Mucosa of descending colon (tissue), 3 donors: Measurements from ENCODE around the gene TAS1R1. TPM values are rescaled to one million over a fixed set of nuclear protein-coding genes. Genes with fewer than 3 reads are reported as not detected.

Source experiments
- ATAC-seq: fragments of 200-7000 bp; cut with Tn5 transposase; one replicate; pipeline ENCODE4 v1.9.1; 2020; ENCODE audit warnings: mild to moderate bottlenecking, moderate library complexity
- DNase-seq, 3 donors: peaks; one replicate each; pipeline ENCODE4 v3.0.0-alpha.2; 2020
- H3K36me3 ChIP-seq: fragments of 200-600 bp; one replicate; pipeline ENCODE4 v1.8.0; 2021; ENCODE audit warnings: low read depth, mild to moderate bottlenecking
- H3K4me1 ChIP-seq: fragments of 200-600 bp; one replicate; pipeline ENCODE4 v1.8.0; 2021; ENCODE audit warnings: low read depth, mild to moderate bottlenecking
- H3K4me3 ChIP-seq: fragments of 200-600 bp; one replicate; pipeline ENCODE4 v1.8.0; 2021; ENCODE audit warnings: mild to moderate bottlenecking
- H3K9me3 ChIP-seq: fragments of 200-600 bp; one replicate; pipeline ENCODE4 v1.8.0; 2021; ENCODE audit warnings: mild to moderate bottlenecking
- intact Hi-C, 2 donors: fragments of 100-400 bp; cut with DNase I in 1 of 2; cut with micrococcal nuclease in 1 of 2; formaldehyde crosslinking; loops; one replicate each; pipeline versions ENCODE4 v1.11.0 to v1.11.1; 2022; cut with DNase I, micrococcal nuclease
- total RNA-seq, 3 donors: library from RNA; stranded (reverse); fragmentation: NEBNext Ultra II Directional in 2 of 3; extraction: Animal tissue kit (Norgen Biotek cat#: 25700) in 2 of 3; gene quantifications; one replicate each; pipeline versions ENCODE4 v1.2.1 to v1.2.4, GENCODE V29; 2021 to 2023
- TF ChIP-seq, protein P1 (sequence below): fragments of 200-600 bp; IDR thresholded peaks from one replicate; pipeline ENCODE4 v1.8.0; 2022; ENCODE audit warnings: antibody characterized with exemption, mild to moderate bottlenecking
- donor health status: DM: no; HTN: no; CAD: no; lungs with moderate emphysema.
- donor health status: DM: no; HTN: no; CAD: no.
- donor health status: DM: no; HTN: yes; CAD: no.

Gene TAS1R1
- total RNA-seq, 3 donors from 2014 or later, result 0.13 to 0.14 TPM; not detected in 1

DNA sequence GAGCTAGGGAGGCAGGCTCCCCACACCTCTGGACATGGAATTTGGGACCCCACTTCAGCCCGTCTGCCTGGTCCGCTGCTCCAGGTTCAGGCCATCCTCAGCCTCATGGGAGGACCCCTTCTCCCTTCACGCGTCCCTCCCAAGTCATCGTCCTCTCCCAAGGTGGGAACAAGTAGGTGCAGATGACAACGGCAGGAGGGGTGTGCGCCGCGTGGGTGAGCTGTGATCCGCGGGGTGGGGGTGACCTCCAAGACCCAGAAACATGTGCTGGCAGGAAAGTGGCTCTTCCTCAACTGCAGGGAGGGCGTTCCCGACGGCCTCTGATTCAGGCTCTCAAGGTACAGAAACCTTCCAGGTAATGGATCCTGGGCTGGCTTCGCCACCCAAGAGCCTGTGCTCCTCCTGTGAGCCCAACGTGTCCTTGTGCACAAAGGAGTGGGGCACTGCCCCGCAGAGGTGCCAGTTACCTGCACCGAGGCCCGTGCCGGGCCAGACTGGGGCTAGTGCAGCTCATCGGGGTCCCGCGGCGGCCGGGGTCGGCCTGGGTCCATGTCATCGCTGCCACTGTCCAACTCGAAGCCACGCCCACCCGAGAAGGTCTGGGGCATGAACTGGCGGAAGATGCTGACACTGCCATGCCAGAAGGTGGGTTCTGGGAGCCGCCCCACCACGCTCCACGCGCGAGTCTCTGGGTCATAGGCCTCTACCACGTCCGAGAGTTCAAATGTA, 37.9 kb downstream of the TAS1R1 start:
- Histone ChIP-seq H3K4me1 (no peaks in the 10 kb centered on the region), H3K36me3 (peaks cover 4% of the 10 kb centered on the region), H3K4me3 (no peak overlapping the region), H3K9me3 (no peaks in the 10 kb centered on the region)
- TF ChIP-seq, protein P1, sequence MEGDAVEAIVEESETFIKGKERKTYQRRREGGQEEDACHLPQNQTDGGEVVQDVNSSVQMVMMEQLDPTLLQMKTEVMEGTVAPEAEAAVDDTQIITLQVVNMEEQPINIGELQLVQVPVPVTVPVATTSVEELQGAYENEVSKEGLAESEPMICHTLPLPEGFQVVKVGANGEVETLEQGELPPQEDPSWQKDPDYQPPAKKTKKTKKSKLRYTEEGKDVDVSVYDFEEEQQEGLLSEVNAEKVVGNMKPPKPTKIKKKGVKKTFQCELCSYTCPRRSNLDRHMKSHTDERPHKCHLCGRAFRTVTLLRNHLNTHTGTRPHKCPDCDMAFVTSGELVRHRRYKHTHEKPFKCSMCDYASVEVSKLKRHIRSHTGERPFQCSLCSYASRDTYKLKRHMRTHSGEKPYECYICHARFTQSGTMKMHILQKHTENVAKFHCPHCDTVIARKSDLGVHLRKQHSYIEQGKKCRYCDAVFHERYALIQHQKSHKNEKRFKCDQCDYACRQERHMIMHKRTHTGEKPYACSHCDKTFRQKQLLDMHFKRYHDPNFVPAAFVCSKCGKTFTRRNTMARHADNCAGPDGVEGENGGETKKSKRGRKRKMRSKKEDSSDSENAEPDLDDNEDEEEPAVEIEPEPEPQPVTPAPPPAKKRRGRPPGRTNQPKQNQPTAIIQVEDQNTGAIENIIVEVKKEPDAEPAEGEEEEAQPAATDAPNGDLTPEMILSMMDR, result no peak
- intact Hi-C loops, result no loop called here
- no peak for ATAC-seq
- DNase-seq, result no peak

DNA sequence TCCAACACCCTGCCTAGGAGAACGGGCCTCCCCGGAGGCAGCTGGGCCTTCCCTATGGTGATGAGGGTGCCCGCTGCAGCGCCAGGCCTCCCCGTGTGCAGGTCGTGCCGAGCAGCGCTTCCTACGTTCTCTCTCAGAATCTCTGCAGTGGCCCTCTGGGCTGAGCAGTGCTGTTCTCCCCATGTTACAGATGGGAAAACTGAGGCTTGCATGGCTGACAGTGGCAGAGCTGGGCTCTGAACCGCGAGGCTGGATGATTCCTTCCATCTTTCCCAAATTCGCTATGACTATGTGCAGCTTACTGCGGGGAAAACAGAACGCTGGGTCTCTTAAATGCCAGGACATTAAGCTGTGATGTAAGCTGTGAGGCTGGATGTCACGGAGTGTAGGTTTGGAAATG, 38.7 kb downstream of the TAS1R1 start:
- DNase-seq (no peak), ATAC-seq (no peak)
- H3K4me3 ChIP-seq, result no peak overlapping the region
- intact Hi-C loops, result no loop called here
- TF ChIP-seq, protein P1, result no peak
- H3K9me3 ChIP-seq, result no peaks in the 10 kb centered on the region
- peaks cover 4% of the 10 kb centered on the region for H3K36me3 ChIP-seq
- H3K4me1 ChIP-seq, result no peaks in the 10 kb centered on the region

DNA sequence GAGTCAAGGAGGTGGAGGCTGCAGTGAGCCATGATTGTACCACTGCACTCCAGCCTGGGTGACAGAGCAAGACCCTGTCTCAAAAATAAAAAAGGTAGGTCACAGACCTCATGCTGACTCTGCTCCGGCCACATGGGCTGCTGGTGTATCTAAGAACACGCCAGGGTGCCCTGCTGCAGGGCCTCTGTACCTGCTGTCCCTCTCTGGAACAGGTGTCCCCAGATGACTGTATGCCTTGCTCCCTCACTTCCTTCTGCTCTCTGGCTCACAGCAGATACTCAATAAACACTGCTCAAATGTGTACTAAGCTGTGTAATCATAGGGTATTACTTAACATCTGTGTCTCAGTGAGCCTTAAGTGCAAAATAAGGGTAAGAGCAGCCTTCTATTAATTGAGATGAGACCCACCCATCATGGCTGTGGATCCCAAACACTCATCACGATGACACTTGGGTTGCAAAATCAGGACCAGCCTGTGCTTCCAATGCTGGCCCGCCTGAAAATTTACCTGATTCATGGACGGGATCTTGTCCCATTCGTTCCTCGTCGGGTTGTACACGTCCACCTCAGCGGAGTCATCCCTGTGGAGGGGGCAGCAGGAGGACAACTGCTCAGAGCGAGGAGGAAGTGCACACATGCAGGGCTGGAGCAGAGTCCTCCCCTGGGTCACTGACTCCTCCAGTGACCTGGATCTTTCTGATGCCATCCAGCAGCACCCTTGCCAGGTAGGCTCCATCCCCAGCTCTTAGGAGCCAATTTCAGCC, 40.1 kb downstream of the TAS1R1 start:
- H3K4me3 ChIP-seq, result no peak overlapping the region

DNA sequence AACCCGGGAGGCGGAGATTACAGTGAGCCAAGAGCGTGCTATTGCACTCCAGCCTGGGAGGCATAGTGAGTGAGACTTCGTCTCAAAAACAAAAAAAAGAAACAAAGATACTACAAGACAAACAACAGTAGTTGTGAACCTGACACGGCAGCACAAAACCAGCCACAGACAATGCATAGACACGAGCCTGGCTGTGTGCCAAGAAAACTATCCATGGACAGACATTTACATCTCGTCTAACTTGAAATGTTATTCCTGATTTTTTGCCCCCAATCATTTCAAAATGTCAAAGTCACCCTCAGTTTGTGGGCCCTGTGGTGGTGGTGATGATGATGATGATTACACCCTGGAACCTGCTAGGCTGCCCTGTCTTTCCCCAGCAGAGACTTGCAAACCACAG, 41.2 kb downstream of the TAS1R1 start:
- ATAC-seq (no peak), DNase-seq (no peak)
- Histone ChIP-seq H3K4me3 (no peak overlapping the region), H3K36me3 (no peaks in the 10 kb centered on the region), H3K4me1 (peaks cover 17% of the 10 kb centered on the region), H3K9me3 (no peaks in the 10 kb centered on the region)
- intact Hi-C loops, result no loop called here
- TF ChIP-seq, protein P1, result no peak

More for the DNA sequence above, 40.1 kb downstream of the TAS1R1 start:
- TF ChIP-seq, protein P1, result no peak
- Histone ChIP-seq H3K4me1 (peaks cover 12% of the 10 kb centered on the region), H3K9me3 (no peaks in the 10 kb centered on the region), H3K36me3 (peaks cover under 1% of the 10 kb centered on the region)
- intact Hi-C loops, result no loop called here
- DNase-seq (no peak), ATAC-seq (peak; percentile 53)

DNA sequence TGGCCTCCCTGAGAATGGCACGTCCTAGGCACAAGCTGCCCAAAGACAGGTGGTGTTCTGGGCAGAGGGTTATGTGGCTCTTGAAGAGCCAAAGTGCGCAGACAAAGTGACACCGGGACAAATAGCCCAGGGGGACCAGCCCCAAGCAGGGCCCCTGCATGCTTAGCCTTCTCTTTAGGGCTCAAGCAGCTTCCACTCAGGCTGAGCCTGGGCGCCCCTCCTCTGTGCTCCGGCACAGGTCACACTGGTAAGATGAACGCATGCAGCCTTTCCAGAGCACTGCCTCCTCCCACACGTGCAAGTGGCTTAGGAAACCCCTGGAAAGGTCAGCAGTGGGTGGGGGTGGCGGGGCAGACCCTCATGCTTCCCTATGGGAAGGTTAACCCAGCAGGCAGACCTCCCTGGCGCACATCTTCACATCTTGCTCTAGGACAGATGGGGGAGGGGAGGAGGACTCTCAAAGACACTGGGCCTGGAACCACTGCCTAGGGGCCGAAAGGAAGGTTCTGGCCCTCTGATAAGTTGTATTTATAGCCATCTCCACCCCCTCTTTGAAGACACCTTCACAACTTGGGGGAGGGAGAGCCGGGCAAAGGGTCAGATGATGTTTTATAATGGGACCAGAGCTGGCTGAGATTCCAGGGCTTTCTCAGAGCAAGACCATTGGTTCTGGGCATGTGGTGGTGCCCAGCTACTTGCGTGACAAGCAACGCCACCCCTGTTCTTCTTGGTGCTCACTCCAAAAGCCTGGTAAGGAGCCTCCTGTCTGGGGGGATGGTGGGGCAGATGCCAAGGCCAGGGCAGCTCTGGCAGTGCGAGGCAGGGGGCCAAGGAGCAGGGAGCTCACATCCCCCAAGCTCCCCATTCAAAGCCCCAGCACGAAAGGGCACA, 42.0 kb downstream of the TAS1R1 start:
- intact Hi-C loops, result no loop called here
- TF ChIP-seq, protein P1, result no peak
- H3K4me3 ChIP-seq, result no peak overlapping the region
- ATAC-seq, result no peak
- peaks cover 17% of the 10 kb centered on the region for H3K4me1 ChIP-seq
- no peaks in the 10 kb centered on the region for H3K36me3 ChIP-seq
- no peaks in the 10 kb centered on the region for H3K9me3 ChIP-seq
- no peak for DNase-seq
